Posterior vena cava (tissue), 2 donors: ENCODE data around the gene TNC. TPM values are rescaled to one million over a fixed set of nuclear protein-coding genes. Genes with fewer than 3 reads are reported as not detected.
"Not testable (repeated sequence)": the region's sequence is repeated elsewhere in the genome, so short reads cannot be mapped to it uniquely, and the experiment has no call there.

Experiments used
- DNase-seq: peaks from one replicate; pipeline ENCODE4 v3.0.0-alpha.2; 2020; ENCODE audit warnings: low spot score
- intact Hi-C, 2 donors: fragments of 100-400 bp; cut with DNase I; formaldehyde crosslinking; loops; one replicate each; pipeline versions ENCODE4 v1.14.1 to v1.14.2; 2022 to 2023
- total RNA-seq, 2 donors: library from RNA; stranded (reverse); fragmentation: NEBNext Ultra II Directional; extraction: Animal tissue kit (Norgen Biotek cat#: 25700); gene quantifications; one replicate each; pipeline ENCODE4 v1.2.1, GENCODE V29; 2021
- donor health status: DM: yes; HTN: yes; CAD: no.
- donor health status: DM: yes; HTN: yes; CAD: no.

The TNC gene
- total RNA-seq, 2 donors from 2014 or later, result 1,005 to 1,076 TPM

- intact Hi-C loops, result no loop called here
- no peak for DNase-seq
These were observed 20.2 kb upstream of the TNC start for GRCh38 chr9:115138151-115138550.

GRCh38 chr9:115137526-115137925, 19.6 kb upstream of the TNC start:
- intact Hi-C loops, result no loop called here
- no peak for DNase-seq

- intact Hi-C loops, result no loop called here
- no peak for DNase-seq
These were observed 18.1 kb upstream of the TNC start for GRCh38 chr9:115135821-115136778.

- intact Hi-C loops, result no loop called here
- DNase-seq, result no peak
These were observed 17.0 kb upstream of the TNC start for GRCh38 chr9:115134941-115135340.

- DNase-seq, result no peak
These were observed 15.7 kb upstream of the TNC start for GRCh38 chr9:115133649-115134048.

GRCh38 chr9:115132648-115133047, 14.7 kb upstream of the TNC start:
- DNase-seq, result no peak
- intact Hi-C loops, result no loop called here

More at GRCh38 chr9:115133649-115134048, 15.7 kb upstream of the TNC start:
- intact Hi-C loops, result no loop called here

GRCh38 chr9:115130176-115130575, 12.2 kb upstream of the TNC start:
- intact Hi-C loops, result no loop called here
- no peak for DNase-seq

- intact Hi-C loops, DNase-seq: not testable (repeated sequence)
These were observed 10.8 kb upstream of the TNC start for GRCh38 chr9:115128726-115129125.

GRCh38 chr9:115127191-115127817, 9.3 kb upstream of the TNC start:
- intact Hi-C loops, result no loop called here
- DNase-seq, result no peak

- no peak for DNase-seq
- intact Hi-C loops, result no loop called here
These were observed 8.4 kb upstream of the TNC start for GRCh38 chr9:115126404-115126803.

- no peak for DNase-seq
- intact Hi-C loops, result no loop called here
These were observed 5.0 kb upstream of the TNC start for GRCh38 chr9:115122937-115123336.

GRCh38 chr9:115121181-115121580, 3.2 kb upstream of the TNC start:
- intact Hi-C loops, result no loop called here
- DNase-seq, result no peak

GRCh38 chr9:115118879-115119218, 892 bp upstream of the TNC start:
- intact Hi-C loops, result no loop called here

GRCh38 chr9:115116421-115117284, 1.3 kb downstream of the TNC start:
- DNase-seq, result no peak
- intact Hi-C loops, result no loop called here

More at GRCh38 chr9:115118879-115119218, 892 bp upstream of the TNC start:
- DNase-seq, result no peak

GRCh38 chr9:115115924-115116323, 2.0 kb downstream of the TNC start:
- intact Hi-C loops, result no loop called here
- DNase-seq, result no peak

GRCh38 chr9:115115117-115115880, 2.7 kb downstream of the TNC start:
- intact Hi-C loops, result no loop called here

GRCh38 chr9:115114546-115114945, 3.4 kb downstream of the TNC start:
- intact Hi-C loops, result no loop called here
- no peak for DNase-seq

More at GRCh38 chr9:115115117-115115880, 2.7 kb downstream of the TNC start:
- DNase-seq, result no peak

GRCh38 chr9:115114084-115114483, 3.9 kb downstream of the TNC start:
- intact Hi-C loops, result no loop called here
- no peak for DNase-seq

- intact Hi-C loops, result no loop called here
- DNase-seq, result no peak
These were observed 6.1 kb downstream of the TNC start for GRCh38 chr9:115111874-115112273.
